Head of caudate nucleus (tissue), 42 donors: ENCODE measurements around the gene PDC.
"Not testable (repeated sequence)": the region's sequence is repeated elsewhere in the genome, so short reads cannot be mapped to it uniquely, and the experiment has no call there.

ENCODE experiments used
- DNase-seq, 42 donors: peaks; one replicate each; pipeline versions ENCODE4 v3.0.0 to v3.0.0-alpha.2; 2020 to 2021; ENCODE audit warnings: mixed read lengths in 7 of 42
- intact Hi-C: fragments of 100-400 bp; cut with DNase I; formaldehyde crosslinking; loops from one replicate; pipeline ENCODE4 v1.15.0; 2022

Gene PDC

DNA sequence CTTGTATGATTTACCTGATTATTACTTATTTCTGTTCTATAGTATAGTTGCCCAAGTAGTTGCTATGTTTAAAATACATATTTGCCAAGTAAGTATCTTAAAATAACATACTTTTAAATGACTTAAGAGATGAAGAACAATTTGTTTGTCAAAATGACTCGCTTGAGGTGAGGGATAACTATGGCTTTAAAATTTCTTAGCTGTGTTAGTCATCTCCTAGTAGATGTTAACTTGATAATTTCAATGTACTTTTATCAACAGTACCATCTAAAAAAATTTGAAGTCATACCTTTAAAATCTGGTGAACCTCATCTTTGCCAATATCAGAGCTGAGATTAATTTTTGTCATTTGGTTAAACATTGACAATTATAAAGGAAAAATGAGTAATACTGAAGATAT, 47.6 kb downstream of the PDC start:
- DNase-seq: no peak
- intact Hi-C loops: no loop called here

DNA sequence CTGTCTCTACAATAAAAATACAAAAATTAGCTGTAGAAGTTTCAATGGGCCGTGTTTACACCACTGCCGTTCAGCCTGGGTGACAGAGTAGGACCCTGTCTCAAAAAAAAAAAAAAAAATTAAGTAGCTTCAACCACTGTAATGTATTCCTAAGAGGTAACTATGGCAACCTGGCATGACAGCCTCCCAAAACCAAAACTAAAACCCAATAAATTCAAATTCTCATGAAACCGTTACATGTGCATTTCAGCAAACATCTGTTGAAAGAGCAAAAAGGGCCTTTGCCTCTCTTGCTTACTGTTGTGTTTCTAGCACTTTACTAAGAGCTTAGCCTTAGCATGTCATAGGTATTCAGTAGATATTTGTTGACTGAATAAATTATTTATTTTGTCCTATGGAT, 51.8 kb downstream of the PDC start:
- intact Hi-C loops: no loop called here
- DNase-seq: no peak

DNA sequence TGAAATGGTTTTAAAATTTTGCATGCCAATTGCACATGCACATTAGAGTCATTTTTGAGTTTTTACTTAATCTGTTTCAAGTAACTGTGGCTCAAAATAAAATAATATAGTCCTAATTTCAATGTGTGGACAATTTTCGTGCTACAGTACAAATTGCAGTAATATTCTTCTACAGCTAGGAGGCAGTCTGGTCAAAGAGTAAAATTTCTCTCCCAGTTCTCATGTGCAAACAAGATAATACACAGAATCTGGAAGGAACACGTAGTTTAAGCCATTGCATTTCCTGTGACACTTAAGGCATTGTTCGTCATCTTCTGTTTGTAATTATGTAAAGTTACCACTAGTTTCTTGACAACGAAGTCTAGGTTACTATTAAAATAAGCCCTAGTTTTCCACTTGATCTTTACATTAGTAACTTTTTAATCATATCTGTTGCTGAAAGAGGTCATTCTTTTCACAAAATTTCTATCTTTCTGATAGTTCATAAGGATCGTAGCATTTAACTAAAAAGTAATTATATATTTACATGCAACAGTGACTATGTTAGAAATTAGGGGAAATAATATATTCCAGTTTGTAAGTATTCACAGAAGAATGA, 56.4 kb downstream of the PDC start:
- intact Hi-C loops: no loop called here
- peak in 1 of 42 donors; percentile 11 for DNase-seq

DNA sequence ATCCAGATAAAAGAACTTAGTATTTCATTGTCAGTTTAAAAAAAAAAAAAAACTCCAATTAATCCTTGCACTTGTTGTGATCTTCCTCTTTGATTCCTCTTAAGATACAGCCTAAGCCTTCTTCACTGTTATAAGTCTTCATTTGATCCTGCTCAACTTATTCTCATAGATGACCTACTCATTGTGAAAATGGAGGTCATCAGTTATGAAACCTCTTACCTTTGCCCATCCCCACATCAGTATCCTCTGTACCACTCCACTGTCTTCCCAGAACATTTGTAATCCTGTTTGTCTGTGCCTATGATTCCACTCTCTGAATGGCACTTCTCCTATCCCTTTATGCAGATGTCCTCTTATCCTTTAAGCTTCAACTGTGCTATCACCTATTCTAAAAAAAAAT, 57.3 kb downstream of the PDC start:
- DNase-seq: no peak
- intact Hi-C loops: no loop called here

DNA sequence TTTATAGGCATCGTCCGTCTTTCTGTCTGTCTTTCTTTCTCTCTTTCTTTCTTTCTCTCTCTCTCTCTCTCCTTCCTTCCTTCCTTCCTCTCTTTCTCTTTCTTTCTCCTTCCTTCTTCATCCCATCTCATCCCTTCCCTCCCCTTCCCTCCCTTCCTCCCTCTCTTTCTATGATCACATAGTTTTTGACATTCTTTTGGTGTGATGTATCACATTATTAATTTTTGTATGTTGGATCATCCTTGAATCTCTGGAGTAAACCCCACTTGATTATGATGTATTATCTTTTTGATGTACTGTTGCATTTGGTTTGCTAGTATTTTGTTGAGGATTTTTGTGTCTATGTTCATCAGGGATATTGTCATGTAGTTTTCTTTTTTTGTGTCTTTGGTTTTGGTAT, 59.5 kb downstream of the PDC start:
- intact Hi-C loops, DNase-seq: not testable (repeated sequence)
